ENCODE measurements around the gene VAV2. TPM values are rescaled to one million over a fixed set of nuclear protein-coding genes. Genes with fewer than 3 reads are reported as not detected.

Gene VAV2
- total RNA-seq, 1 experiment from 2014 or later, result 9.7 TPM

DNA sequence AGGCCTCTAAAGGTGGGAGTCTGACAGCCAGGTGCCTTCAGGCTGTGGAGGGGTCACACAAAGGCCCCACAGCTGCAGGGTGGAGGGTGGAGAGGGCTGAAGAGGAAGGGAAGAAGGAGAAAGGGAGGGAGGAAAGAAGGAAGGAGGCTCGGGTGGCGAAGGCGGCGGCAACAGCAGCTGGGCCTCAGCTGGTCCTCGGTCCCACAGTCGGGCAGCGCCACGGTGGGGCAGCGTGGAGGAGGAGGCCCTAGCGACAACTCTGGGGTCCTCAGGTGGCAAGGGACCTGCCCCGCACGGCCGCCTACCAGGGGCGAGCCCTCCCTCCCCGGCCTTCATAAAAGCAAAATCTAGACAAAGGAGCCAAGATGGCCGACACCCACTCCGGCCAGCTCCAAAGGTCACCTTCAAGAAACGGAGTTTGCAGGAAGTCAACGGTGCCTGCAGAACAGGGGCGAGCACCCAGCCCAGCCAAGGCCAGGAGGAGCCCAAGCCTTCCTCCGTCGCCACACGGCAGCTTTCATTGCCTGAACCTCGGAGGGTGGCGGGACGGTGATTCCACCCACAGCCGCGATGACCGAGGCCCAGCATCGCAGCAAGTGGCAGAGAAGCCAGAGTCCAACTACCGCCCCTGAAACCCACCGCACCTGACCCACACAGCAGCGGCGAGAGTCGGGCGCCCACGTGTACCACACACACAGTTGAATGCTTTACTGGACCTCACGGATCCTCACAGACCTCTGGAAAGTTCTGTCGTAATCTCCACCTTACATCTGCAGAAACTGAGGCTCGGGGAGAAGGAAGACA lies 98.7 kb downstream of the VAV2 start:
- no peaks in the 10 kb centered on the region for H3F3A ChIP-seq (ENCODE audit: low read length, unreplicated experiment)
- no peak overlapping the region for H3K4me2 ChIP-seq (ENCODE audit: low read length)
- no TSS peak for BruUV-seq (replicated peaks)
- H3K27me3 ChIP-seq (ENCODE audit: low read length), result no peaks in the 10 kb centered on the region
- DNase-seq (no peak), ATAC-seq (no peak)
- peaks cover 11% of the 10 kb centered on the region; the same call in 1 of the 2 replicates for H3K4me1 ChIP-seq (ENCODE audit: insufficient read depth, low read length)
- no peaks in the 10 kb centered on the region for H3K9me2 ChIP-seq (replicated peaks; ENCODE audit: low read length)
- H2AFZ ChIP-seq (ENCODE audit: low read length), result no peak overlapping the region
- ChIA-PET POLR2A (ENCODE audit: unreplicated experiment) (no interaction called here), CTCF (no interaction called here)
- no peak overlapping the region for H3K27ac ChIP-seq (ENCODE audit: low read length)
- intact Hi-C loops (cut with micrococcal nuclease), result no loop called here
- H4K20me1 ChIP-seq (ENCODE audit: low read length), result no peaks in the 10 kb centered on the region
- H3K79me2 ChIP-seq (ENCODE audit: low read length), result no peaks in the 10 kb centered on the region
- H3K9ac ChIP-seq (ENCODE audit: low read length), result no peak overlapping the region
- H3K36me3 ChIP-seq (ENCODE audit: low read depth, low read length), result no peaks in the 10 kb centered on the region
- TF ChIP-seq EZH2 (IDR thresholded peaks at IDR 0.05; ENCODE audit: low read length, unreplicated experiment), result no peak
- TF ChIP-seq, protein P1, sequence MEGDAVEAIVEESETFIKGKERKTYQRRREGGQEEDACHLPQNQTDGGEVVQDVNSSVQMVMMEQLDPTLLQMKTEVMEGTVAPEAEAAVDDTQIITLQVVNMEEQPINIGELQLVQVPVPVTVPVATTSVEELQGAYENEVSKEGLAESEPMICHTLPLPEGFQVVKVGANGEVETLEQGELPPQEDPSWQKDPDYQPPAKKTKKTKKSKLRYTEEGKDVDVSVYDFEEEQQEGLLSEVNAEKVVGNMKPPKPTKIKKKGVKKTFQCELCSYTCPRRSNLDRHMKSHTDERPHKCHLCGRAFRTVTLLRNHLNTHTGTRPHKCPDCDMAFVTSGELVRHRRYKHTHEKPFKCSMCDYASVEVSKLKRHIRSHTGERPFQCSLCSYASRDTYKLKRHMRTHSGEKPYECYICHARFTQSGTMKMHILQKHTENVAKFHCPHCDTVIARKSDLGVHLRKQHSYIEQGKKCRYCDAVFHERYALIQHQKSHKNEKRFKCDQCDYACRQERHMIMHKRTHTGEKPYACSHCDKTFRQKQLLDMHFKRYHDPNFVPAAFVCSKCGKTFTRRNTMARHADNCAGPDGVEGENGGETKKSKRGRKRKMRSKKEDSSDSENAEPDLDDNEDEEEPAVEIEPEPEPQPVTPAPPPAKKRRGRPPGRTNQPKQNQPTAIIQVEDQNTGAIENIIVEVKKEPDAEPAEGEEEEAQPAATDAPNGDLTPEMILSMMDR (conservative IDR thresholded peaks at IDR 0.05; ENCODE audit: low read depth, low read length), result no peak
- no peak for TF ChIP-seq EZH2phosphoT487 (IDR thresholded peaks at IDR 0.05; ENCODE audit: borderline replicate concordance, low read length)
- H3K9me3 ChIP-seq (ENCODE audit: low read length), result no peaks in the 10 kb centered on the region
- no peak overlapping the region for H3K4me3 ChIP-seq (ENCODE audit: low read length)

DNA sequence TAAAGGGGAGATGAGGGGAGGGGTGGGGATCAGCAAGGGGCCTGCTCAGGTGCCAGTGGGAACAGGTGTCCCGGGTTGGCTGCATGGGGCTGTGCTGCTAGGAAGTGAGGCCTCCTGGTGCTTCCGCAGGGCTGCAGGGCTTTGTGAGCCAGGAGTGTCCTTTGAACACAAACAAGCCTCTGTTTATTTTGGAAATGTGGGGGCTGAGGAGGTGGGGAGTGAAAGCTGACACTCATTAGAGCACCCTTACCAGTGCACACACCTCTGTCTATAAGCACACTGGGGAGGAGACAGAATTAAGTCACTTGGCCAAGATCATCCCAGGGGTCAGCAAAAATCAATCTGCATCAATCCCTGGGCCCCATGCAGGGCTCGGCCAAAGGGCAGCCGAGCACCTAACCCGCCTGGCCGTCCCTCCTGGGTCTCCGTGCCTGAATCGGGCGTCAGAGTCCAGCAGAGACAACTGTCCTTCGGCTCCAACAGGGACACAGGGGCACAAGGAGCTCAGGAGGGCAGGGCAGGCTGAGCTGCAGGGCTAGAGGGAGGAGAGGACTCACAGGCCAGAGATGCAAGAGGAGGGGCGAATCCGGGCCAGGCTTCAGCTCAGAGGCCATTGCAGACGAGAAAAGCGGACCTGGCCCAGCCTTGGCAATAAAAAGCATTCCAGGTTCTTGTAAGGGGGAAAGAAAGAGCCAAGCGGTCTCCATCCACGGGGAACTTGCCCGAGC lies 99.8 kb downstream of the VAV2 start:
- Histone ChIP-seq H3K27ac (ENCODE audit: low read length) (no peak overlapping the region), H3K9ac (ENCODE audit: low read length) (no peak overlapping the region), H3K4me1 (ENCODE audit: insufficient read depth, low read length) (peaks cover 11% of the 10 kb centered on the region; the same call in 1 of the 2 replicates), H2AFZ (ENCODE audit: low read length) (no peak overlapping the region), H3F3A (ENCODE audit: low read length, unreplicated experiment) (no peaks in the 10 kb centered on the region), H3K9me2 (replicated peaks; ENCODE audit: low read length) (no peaks in the 10 kb centered on the region), H3K27me3 (ENCODE audit: low read length) (no peaks in the 10 kb centered on the region), H3K4me3 (ENCODE audit: low read length) (no peak overlapping the region), H4K20me1 (ENCODE audit: low read length) (no peaks in the 10 kb centered on the region), H3K36me3 (ENCODE audit: low read depth, low read length) (no peaks in the 10 kb centered on the region), H3K4me2 (ENCODE audit: low read length) (no peak overlapping the region), H3K79me2 (ENCODE audit: low read length) (no peaks in the 10 kb centered on the region), H3K9me3 (ENCODE audit: low read length) (no peaks in the 10 kb centered on the region)
- POLR2A ChIA-PET (ENCODE audit: unreplicated experiment), result no interaction called here
- intact Hi-C loops (cut with micrococcal nuclease), result no loop called here
- ATAC-seq, result peak; percentile 55
- CTCF ChIA-PET, result no interaction called here
- DNase-seq, result no peak
- no peak for TF ChIP-seq EZH2 (IDR thresholded peaks at IDR 0.05; ENCODE audit: low read length, unreplicated experiment)
- TF ChIP-seq, protein P1 (conservative IDR thresholded peaks at IDR 0.05; ENCODE audit: low read depth, low read length), result no peak
- no peak for TF ChIP-seq EZH2phosphoT487 (IDR thresholded peaks at IDR 0.05; ENCODE audit: borderline replicate concordance, low read length)
- BruUV-seq (replicated peaks), result no TSS peak

DNA sequence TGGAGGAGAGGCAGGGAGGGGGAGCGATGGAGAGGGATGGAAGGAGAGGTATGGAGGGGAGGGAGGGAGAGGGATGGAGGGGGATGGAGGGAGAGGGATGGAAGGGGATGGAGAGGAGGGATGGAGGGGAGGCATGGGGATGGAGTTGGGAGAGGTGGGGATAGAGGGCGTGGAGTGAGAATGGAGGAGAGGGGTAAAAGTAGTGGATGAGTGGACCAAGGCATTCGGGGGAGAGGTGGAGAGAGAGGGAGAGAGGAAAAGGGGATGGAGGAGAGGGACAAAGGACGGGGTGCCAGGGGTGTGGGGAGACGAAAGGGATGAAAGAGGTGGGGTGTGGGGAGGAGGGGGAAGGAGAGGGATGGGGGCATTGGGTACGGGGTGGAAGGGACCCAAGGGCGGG lies 100.4 kb downstream of the VAV2 start:
- DNase-seq (no peak), ATAC-seq (no peak)
- no peaks in the 10 kb centered on the region for H3K9me3 ChIP-seq (ENCODE audit: low read length)
- H3K36me3 ChIP-seq (ENCODE audit: low read depth, low read length), result no peaks in the 10 kb centered on the region
- no peaks in the 10 kb centered on the region for H4K20me1 ChIP-seq (ENCODE audit: low read length)
- H3K4me1 ChIP-seq (ENCODE audit: insufficient read depth, low read length), result peaks cover 11% of the 10 kb centered on the region; the same call in 1 of the 2 replicates
- ChIA-PET POLR2A (ENCODE audit: unreplicated experiment) (no interaction called here), CTCF (no interaction called here)
- intact Hi-C loops (cut with micrococcal nuclease), result no loop called here
- TF ChIP-seq EZH2phosphoT487 (IDR thresholded peaks at IDR 0.05; ENCODE audit: borderline replicate concordance, low read length), result no peak
- TF ChIP-seq, protein P1 (conservative IDR thresholded peaks at IDR 0.05; ENCODE audit: low read depth, low read length), result no peak
- TF ChIP-seq EZH2 (IDR thresholded peaks at IDR 0.05; ENCODE audit: low read length, unreplicated experiment), result no peak
- no peaks in the 10 kb centered on the region for H3K27me3 ChIP-seq (ENCODE audit: low read length)
- no peaks in the 10 kb centered on the region for H3K9me2 ChIP-seq (replicated peaks; ENCODE audit: low read length)
- no peak overlapping the region for H3K27ac ChIP-seq (ENCODE audit: low read length)
- H3K4me2 ChIP-seq (ENCODE audit: low read length), result no peak overlapping the region
- no TSS peak for BruUV-seq (replicated peaks)
- H3K4me3 ChIP-seq (ENCODE audit: low read length), result no peak overlapping the region
- H2AFZ ChIP-seq (ENCODE audit: low read length), result no peak overlapping the region
- H3K9ac ChIP-seq (ENCODE audit: low read length), result no peak overlapping the region
- no peaks in the 10 kb centered on the region for H3F3A ChIP-seq (ENCODE audit: low read length, unreplicated experiment)
- no peaks in the 10 kb centered on the region for H3K79me2 ChIP-seq (ENCODE audit: low read length)
